Neural cell (in vitro differentiated cells): ENCODE data around the gene IFT81. TPM values are rescaled to one million over a fixed set of nuclear protein-coding genes. Genes with fewer than 3 reads are reported as not detected.

Experiments used
- H2AFZ ChIP-seq: fragments of 200-600, 300-800 bp; sonication (generic), shearing (Covaris generic); 2 replicates; pipeline ENCODE4 v1.6.0; 2014; ENCODE audit warnings: low read depth, mild to moderate bottlenecking, antibody characterized with exemption, low read length, moderate library complexity
- H3F3A ChIP-seq: fragments of 200-600 bp; shearing (Covaris generic); 2 replicates; pipeline ENCODE4 v1.6.1; 2016; ENCODE audit warnings: mild to moderate bottlenecking, moderate library complexity, mixed read lengths, antibody characterized with exemption, low read length; ENCODE audit not compliant: insufficient read depth, poor library complexity, severe bottlenecking
- H3K27ac ChIP-seq: fragments of 200-600, 300-800 bp; sonication (generic), shearing (Covaris generic); 2 replicates; pipeline ENCODE4 v1.5.1; 2014; ENCODE audit warnings: mild to moderate bottlenecking, low read length, moderate library complexity
- H3K27me3 ChIP-seq: fragments of 300-800, 200-600 bp; sonication (generic), shearing (Covaris generic); 2 replicates; pipeline ENCODE4 v1.6.0; 2014; ENCODE audit warnings: mild to moderate bottlenecking, low read depth, low read length, moderate library complexity; ENCODE audit not compliant: insufficient read depth
- H3K36me3 ChIP-seq: fragments of 300-800, 200-600 bp; sonication (generic), shearing (Covaris generic); 2 replicates; pipeline ENCODE4 v1.5.1; 2014; ENCODE audit warnings: mild to moderate bottlenecking, antibody characterized with exemption, low read length, moderate library complexity; ENCODE audit not compliant: insufficient read depth
- H3K4me2 ChIP-seq: fragments of 300-800, 200-600 bp; sonication (generic), shearing (Covaris generic); 2 replicates; pipeline ENCODE4 v1.6.0; 2014; ENCODE audit warnings: mild to moderate bottlenecking, low read length
- H3K4me3 ChIP-seq: fragments of 300-800, 200-600 bp; sonication (generic), shearing (Covaris generic); 2 replicates; pipeline ENCODE4 v1.5.1; 2014; ENCODE audit warnings: mild to moderate bottlenecking, low read length, moderate library complexity
- H3K79me2 ChIP-seq: fragments of 200-600 bp; shearing (Covaris generic); replicated peaks from 2 replicates; pipeline ENCODE4 v1.6.0; 2014; ENCODE audit warnings: mild to moderate bottlenecking, low read length, moderate library complexity; ENCODE audit not compliant: insufficient read depth
- H3K9ac ChIP-seq: fragments of 300-800, 200-600 bp; sonication (generic), shearing (Covaris generic); 2 replicates; pipeline ENCODE4 v1.6.1; 2016; ENCODE audit warnings: mild to moderate bottlenecking, low read length, mixed read lengths
- H3K9me2 ChIP-seq: fragments of 200-600 bp; shearing (Covaris generic); 2 replicates; pipeline ENCODE4 v1.6.1; 2016; ENCODE audit warnings: mild to moderate bottlenecking, low read length, mixed read lengths; ENCODE audit not compliant: insufficient read depth
- H3K9me3 ChIP-seq: fragments of 200-600, 300-800 bp; sonication (generic), shearing (Covaris generic); 2 replicates; pipeline ENCODE4 v1.6.1; 2016; ENCODE audit warnings: mild to moderate bottlenecking, mixed run types, low read length, moderate library complexity, mixed read lengths
- H4K20me1 ChIP-seq: fragments of 200-600 bp; shearing (Covaris generic); 2 replicates; pipeline ENCODE4 v1.6.1; 2016; ENCODE audit warnings: mild to moderate bottlenecking, mixed run types; ENCODE audit not compliant: insufficient read depth
- EP300 ChIP-seq: fragments of 450-650 bp; conservative IDR thresholded peaks from 2 replicates; pipeline ENCODE4 v1.6.1; 2014; ENCODE audit warnings: antibody characterized with exemption, mild to moderate bottlenecking, moderate library complexity; ENCODE audit not compliant: poor library complexity, severe bottlenecking
- EZH2 ChIP-seq: fragments of 200-600, 300-800 bp; shearing (Covaris generic), sonication (generic); IDR thresholded peaks from 2 replicates; pipeline ENCODE4 v1.6.1; 2014; ENCODE audit warnings: antibody characterized with exemption, low read length, borderline replicate concordance, mild to moderate bottlenecking; ENCODE audit not compliant: insufficient read depth, poor library complexity, severe bottlenecking
- MXI1 ChIP-seq: fragments of 450-650 bp; conservative IDR thresholded peaks from 2 replicates; pipeline ENCODE4 v1.6.1; 2014; ENCODE audit warnings: antibody characterized with exemption, mild to moderate bottlenecking; ENCODE audit not compliant: poor library complexity, severe bottlenecking
- POLR2AphosphoS5 ChIP-seq: IDR thresholded peaks from 2 replicates; pipeline ENCODE4 v1.6.1; 2012
- RAD21 ChIP-seq: fragments of 450-650 bp; conservative IDR thresholded peaks from 2 replicates; pipeline ENCODE4 v1.6.1; 2014; ENCODE audit warnings: antibody characterized with exemption, mild to moderate bottlenecking, moderate library complexity
- SMC3 ChIP-seq: fragments of 450-650 bp; conservative IDR thresholded peaks from 2 replicates; pipeline ENCODE4 v1.6.1; 2014; ENCODE audit warnings: antibody characterized with exemption, mild to moderate bottlenecking, moderate library complexity; ENCODE audit not compliant: poor library complexity
- TAF1 ChIP-seq: IDR thresholded peaks from 2 replicates; pipeline ENCODE4 v1.6.1; 2012; ENCODE audit warnings: low read depth
- polyA plus RNA-seq: library from polyadenylated mRNA; depleted of rRNA; stranded (reverse); fragments of >200 nt; gene quantifications from 2 replicates; pipeline ENCODE4 v1.2.3, GENCODE V29; 2014
- TF ChIP-seq, protein P1 (sequence below): fragments of 450-650 bp; IDR thresholded peaks from 2 replicates; pipeline ENCODE4 v1.5.1; 2014; ENCODE audit warnings: antibody characterized with exemption, mild to moderate bottlenecking, moderate library complexity; ENCODE audit not compliant: poor library complexity, severe bottlenecking
- TF ChIP-seq, protein P2 (sequence below): IDR thresholded peaks from 2 replicates; pipeline ENCODE4 v1.6.1; 2012; ENCODE audit warnings: borderline replicate concordance

IFT81 gene
- polyA plus RNA-seq, 1 donor from 2014 or later, result 120 TPM

DNA sequence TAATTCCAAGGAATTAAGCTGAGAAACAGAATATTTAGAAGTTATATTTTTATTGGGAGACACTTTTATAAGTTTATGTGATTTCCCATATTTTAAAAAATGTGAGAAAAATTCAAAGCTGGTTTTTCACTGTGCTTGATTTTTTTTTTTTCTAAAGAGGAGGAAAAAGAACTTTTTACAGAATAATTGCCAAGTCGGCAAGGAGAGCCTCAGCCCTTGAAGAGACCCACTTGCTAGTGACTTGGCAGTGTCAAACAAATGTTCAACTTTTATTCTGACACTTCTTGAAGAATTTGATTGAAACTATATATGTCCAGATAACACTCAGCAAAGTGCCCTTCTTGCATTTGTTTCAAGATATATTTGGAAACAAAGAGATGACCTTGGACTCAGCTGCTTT, 104.6 kb downstream of the IFT81 start:
- no peak overlapping the region for H3K27ac ChIP-seq
- no peak overlapping the region for H3K4me3 ChIP-seq
- no peak overlapping the region for H3K9ac ChIP-seq
- TF ChIP-seq TAF1, result no peak
- TF ChIP-seq SMC3, result no peak
- TF ChIP-seq, protein P1, sequence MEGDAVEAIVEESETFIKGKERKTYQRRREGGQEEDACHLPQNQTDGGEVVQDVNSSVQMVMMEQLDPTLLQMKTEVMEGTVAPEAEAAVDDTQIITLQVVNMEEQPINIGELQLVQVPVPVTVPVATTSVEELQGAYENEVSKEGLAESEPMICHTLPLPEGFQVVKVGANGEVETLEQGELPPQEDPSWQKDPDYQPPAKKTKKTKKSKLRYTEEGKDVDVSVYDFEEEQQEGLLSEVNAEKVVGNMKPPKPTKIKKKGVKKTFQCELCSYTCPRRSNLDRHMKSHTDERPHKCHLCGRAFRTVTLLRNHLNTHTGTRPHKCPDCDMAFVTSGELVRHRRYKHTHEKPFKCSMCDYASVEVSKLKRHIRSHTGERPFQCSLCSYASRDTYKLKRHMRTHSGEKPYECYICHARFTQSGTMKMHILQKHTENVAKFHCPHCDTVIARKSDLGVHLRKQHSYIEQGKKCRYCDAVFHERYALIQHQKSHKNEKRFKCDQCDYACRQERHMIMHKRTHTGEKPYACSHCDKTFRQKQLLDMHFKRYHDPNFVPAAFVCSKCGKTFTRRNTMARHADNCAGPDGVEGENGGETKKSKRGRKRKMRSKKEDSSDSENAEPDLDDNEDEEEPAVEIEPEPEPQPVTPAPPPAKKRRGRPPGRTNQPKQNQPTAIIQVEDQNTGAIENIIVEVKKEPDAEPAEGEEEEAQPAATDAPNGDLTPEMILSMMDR, result no peak
- TF ChIP-seq, protein P2, sequence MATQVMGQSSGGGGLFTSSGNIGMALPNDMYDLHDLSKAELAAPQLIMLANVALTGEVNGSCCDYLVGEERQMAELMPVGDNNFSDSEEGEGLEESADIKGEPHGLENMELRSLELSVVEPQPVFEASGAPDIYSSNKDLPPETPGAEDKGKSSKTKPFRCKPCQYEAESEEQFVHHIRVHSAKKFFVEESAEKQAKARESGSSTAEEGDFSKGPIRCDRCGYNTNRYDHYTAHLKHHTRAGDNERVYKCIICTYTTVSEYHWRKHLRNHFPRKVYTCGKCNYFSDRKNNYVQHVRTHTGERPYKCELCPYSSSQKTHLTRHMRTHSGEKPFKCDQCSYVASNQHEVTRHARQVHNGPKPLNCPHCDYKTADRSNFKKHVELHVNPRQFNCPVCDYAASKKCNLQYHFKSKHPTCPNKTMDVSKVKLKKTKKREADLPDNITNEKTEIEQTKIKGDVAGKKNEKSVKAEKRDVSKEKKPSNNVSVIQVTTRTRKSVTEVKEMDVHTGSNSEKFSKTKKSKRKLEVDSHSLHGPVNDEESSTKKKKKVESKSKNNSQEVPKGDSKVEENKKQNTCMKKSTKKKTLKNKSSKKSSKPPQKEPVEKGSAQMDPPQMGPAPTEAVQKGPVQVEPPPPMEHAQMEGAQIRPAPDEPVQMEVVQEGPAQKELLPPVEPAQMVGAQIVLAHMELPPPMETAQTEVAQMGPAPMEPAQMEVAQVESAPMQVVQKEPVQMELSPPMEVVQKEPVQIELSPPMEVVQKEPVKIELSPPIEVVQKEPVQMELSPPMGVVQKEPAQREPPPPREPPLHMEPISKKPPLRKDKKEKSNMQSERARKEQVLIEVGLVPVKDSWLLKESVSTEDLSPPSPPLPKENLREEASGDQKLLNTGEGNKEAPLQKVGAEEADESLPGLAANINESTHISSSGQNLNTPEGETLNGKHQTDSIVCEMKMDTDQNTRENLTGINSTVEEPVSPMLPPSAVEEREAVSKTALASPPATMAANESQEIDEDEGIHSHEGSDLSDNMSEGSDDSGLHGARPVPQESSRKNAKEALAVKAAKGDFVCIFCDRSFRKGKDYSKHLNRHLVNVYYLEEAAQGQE, result no peak
- TF ChIP-seq POLR2AphosphoS5, result no peak
- no peak for TF ChIP-seq MXI1
- TF ChIP-seq EP300, result no peak
- TF ChIP-seq RAD21, result no peak
- no peak for TF ChIP-seq EZH2
- H3F3A ChIP-seq, result no peaks in the 10 kb centered on the region
- no peak overlapping the region for H3K4me2 ChIP-seq
- H3K36me3 ChIP-seq, result peaks cover 7% of the 10 kb centered on the region
- H3K79me2 ChIP-seq, result no peaks in the 10 kb centered on the region
- H2AFZ ChIP-seq, result no peak overlapping the region
- no peaks in the 10 kb centered on the region for H3K27me3 ChIP-seq
- no peaks in the 10 kb centered on the region for H4K20me1 ChIP-seq
- no peaks in the 10 kb centered on the region for H3K9me3 ChIP-seq
- no peaks in the 10 kb centered on the region for H3K9me2 ChIP-seq

DNA sequence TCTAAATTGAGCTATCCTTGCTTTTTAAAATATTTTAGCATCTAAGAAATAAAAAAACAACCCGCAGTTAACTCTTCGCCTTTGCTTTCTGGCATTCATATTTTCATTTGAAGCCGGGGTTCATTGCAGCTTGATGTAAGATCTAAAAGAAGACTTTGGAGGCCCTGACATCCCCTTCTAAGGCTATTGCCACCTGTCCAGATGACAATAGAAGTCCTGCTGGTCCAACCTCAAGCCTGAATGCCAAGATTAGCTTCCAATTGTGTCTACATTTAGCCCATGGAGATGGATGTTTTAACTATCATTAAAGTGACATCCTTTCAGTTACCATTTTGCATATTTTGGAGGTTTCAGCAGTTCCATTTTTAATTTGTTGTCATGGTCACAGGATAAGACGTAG, 105.3 kb downstream of the IFT81 start:
- Histone ChIP-seq H3K9me2 (no peaks in the 10 kb centered on the region), H2AFZ (no peak overlapping the region), H4K20me1 (no peaks in the 10 kb centered on the region), H3K9me3 (no peaks in the 10 kb centered on the region), H3K9ac (no peak overlapping the region), H3K4me3 (no peak overlapping the region), H3K4me2 (no peak overlapping the region), H3F3A (no peaks in the 10 kb centered on the region), H3K27me3 (no peaks in the 10 kb centered on the region), H3K27ac (no peak overlapping the region), H3K36me3 (peaks cover 7% of the 10 kb centered on the region), H3K79me2 (no peaks in the 10 kb centered on the region)
- TF ChIP-seq SMC3 (no peak), RAD21 (no peak), TAF1 (no peak), EZH2 (no peak)
- TF ChIP-seq, protein P1, result no peak
